HCT116 (cell line): ENCODE results near the gene PPP1R1C. TPM values are rescaled to one million over a fixed set of nuclear protein-coding genes. Genes with fewer than 3 reads are reported as not detected.

Source experiments
- ATAC-seq: fragments of 200-7000 bp; cut with Tn5 transposase; 2 replicates; pipeline ENCODE4 v1.9.1; 2020; ENCODE audit warnings: mild to moderate bottlenecking, moderate library complexity
- BruUV-seq: library from RNA; stranded (reverse); fragments of 400-500 nt; replicated peaks from 2 replicates; lab custom pipeline; 2021; lab: Mats Ljungman, UMichigan
- CTCF ChIA-PET: fragments of 300-600 bp; sonication (Branson Sonifier 250); formaldehyde crosslinking; loops from one replicate; lab custom pipeline; 2021; ENCODE audit warnings: antibody characterized with exemption; lab: Charles Lee
- POLR2A ChIA-PET: fragments of 300-600, 350-600 bp; sonication (Branson Sonifier 250); formaldehyde crosslinking; loops from one replicate; lab custom pipeline; 2021; ENCODE audit warnings: antibody characterized with exemption; lab: Charles Lee
- RAD21 ChIA-PET, 2 experiments: fragments of 300-600 bp; sonication (Branson Sonifier 250); formaldehyde crosslinking; loops; one replicate each; lab custom pipeline; 2023; ENCODE audit warnings: low total read pairs in 2 of 2; ENCODE audit not compliant: uncharacterized antibody in 2 of 2, unreplicated experiment in 2 of 2, low non-redundant PET in 1 of 2; lab: Charles Lee
- DNase-seq: peaks from one replicate; pipeline ENCODE4 v3.0.0-alpha.2; 2010; ENCODE audit warnings: low read depth, low spot score
- H2AFZ ChIP-seq: fragments of 200-600 bp; shearing (Covaris generic), sonication (generic); 2 replicates; pipeline ENCODE4 v1.6.1; 2017; ENCODE audit warnings: low read depth, mixed run types, mixed read lengths, antibody characterized with exemption, low read length; ENCODE audit not compliant: poor library complexity, severe bottlenecking
- H3K27ac ChIP-seq: 2 replicates; pipeline ENCODE4 v1.5.1; 2012; ENCODE audit warnings: low read depth, low read length
- H3K27me3 ChIP-seq: fragments of 200-600 bp; sonication (generic); 2 replicates; pipeline ENCODE4 v1.6.1; 2016; ENCODE audit warnings: mixed run types, low read length, mixed read lengths; ENCODE audit not compliant: insufficient read depth
- H3K36me3 ChIP-seq, 2 experiments: fragments of 200-500 bp in 1 of 2; fragments of 200-600 bp in 1 of 2; sonication (Bioruptor generic) in 1 of 2; sonication (generic) in 1 of 2; 2 replicates each; pipeline versions ENCODE4 v1.5.1 to v1.6.1; 2014 to 2016; ENCODE audit warnings: low read length in 2 of 2, inconsistent platforms in 1 of 2, mixed read lengths in 1 of 2, mixed run types in 1 of 2; ENCODE audit not compliant: insufficient read depth in 2 of 2, control insufficient read depth in 1 of 2
- H3K4me1 ChIP-seq, 2 experiments: fragments of 200-600 bp in 1 of 2; sonication (generic) in 1 of 2; 2 replicates each; pipeline versions ENCODE4 v1.5.1 to v1.6.1; 2012 to 2017; ENCODE audit warnings: low read length in 2 of 2, inconsistent platforms in 1 of 2, mild to moderate bottlenecking in 1 of 2, mixed read lengths in 1 of 2, mixed run types in 1 of 2, moderate library complexity in 1 of 2; ENCODE audit not compliant: insufficient read depth in 2 of 2, control insufficient read depth in 1 of 2
- H3K4me2 ChIP-seq: fragments of 200-600 bp; sonication (generic); 2 replicates; pipeline ENCODE4 v1.6.1; 2017; ENCODE audit warnings: mixed run types, low read length, mixed read lengths
- H3K4me3 ChIP-seq, 2 experiments: fragments of 200-600 bp in 1 of 2; sonication (generic) in 1 of 2; replicated peaks in 1 of 2; 2 replicates each; pipeline ENCODE4 v1.5.1; 2011 to 2016; ENCODE audit warnings: low read length in 2 of 2, control low read depth in 1 of 2, low read depth in 1 of 2, mild to moderate bottlenecking in 1 of 2, mixed read lengths in 1 of 2, mixed run types in 1 of 2
- H3K79me2 ChIP-seq: fragments of 200-600 bp; sonication (generic); 2 replicates; pipeline ENCODE4 v1.6.1; 2017; ENCODE audit warnings: mild to moderate bottlenecking, mixed run types, low read length, moderate library complexity, mixed read lengths; ENCODE audit not compliant: insufficient read depth
- H3K9ac ChIP-seq: fragments of 200-600 bp; sonication (generic); 2 replicates; pipeline ENCODE4 v1.6.1; 2016; ENCODE audit warnings: low read length, mixed read lengths
- H3K9me2 ChIP-seq: fragments of 200-600 bp; sonication (generic), shearing (Covaris generic); 2 replicates; pipeline ENCODE4 v1.6.1; 2017; ENCODE audit warnings: mixed run types, mild to moderate bottlenecking, moderate library complexity; ENCODE audit not compliant: insufficient read depth
- H3K9me3 ChIP-seq, 2 experiments: fragments of 200-500 bp in 1 of 2; fragments of 200-600 bp in 1 of 2; sonication (Bioruptor generic) in 1 of 2; sonication (generic) in 1 of 2; 2 replicates each; pipeline ENCODE4 v1.6.1; 2014 to 2017; ENCODE audit warnings: low read length in 2 of 2, mixed read lengths in 2 of 2, inconsistent platforms in 1 of 2, low read depth in 1 of 2, mild to moderate bottlenecking in 1 of 2, mixed run types in 1 of 2, moderate library complexity in 1 of 2; ENCODE audit not compliant: control insufficient read depth in 1 of 2, insufficient read depth in 1 of 2
- H4K20me1 ChIP-seq: fragments of 200-600 bp; sonication (generic), shearing (Covaris generic); 2 replicates; pipeline ENCODE4 v1.6.1; 2017; ENCODE audit warnings: mixed run types, mild to moderate bottlenecking, moderate library complexity; ENCODE audit not compliant: insufficient read depth
- CEBPB ChIP-seq: IDR thresholded peaks from 2 replicates; pipeline ENCODE4 v1.6.1; 2012; ENCODE audit warnings: low read depth
- EGR1 ChIP-seq: IDR thresholded peaks from 2 replicates; pipeline ENCODE4 v1.6.1; 2012; ENCODE audit warnings: low read depth
- ELF1 ChIP-seq: IDR thresholded peaks from 2 replicates; pipeline ENCODE4 v1.6.1; 2012; ENCODE audit warnings: low read depth, borderline replicate concordance
- EZH2phosphoT487 ChIP-seq: fragments of 200-600 bp; IDR thresholded peaks from 2 replicates; pipeline ENCODE4 v1.6.1; 2018; ENCODE audit warnings: antibody characterized with exemption, borderline replicate concordance
- FOSL1 ChIP-seq: IDR thresholded peaks from 2 replicates; pipeline ENCODE4 v1.6.1; 2012; ENCODE audit warnings: low read depth
- POLR2AphosphoS5 ChIP-seq: IDR thresholded peaks from 2 replicates; pipeline ENCODE4 v1.6.1; 2011; ENCODE audit warnings: mild to moderate bottlenecking, low read depth, low read length, moderate library complexity
- SRF ChIP-seq: IDR thresholded peaks from 2 replicates; pipeline ENCODE4 v1.6.1; 2012; ENCODE audit warnings: low read depth
- intact Hi-C: fragments of 100-400 bp; cut with micrococcal nuclease; formaldehyde crosslinking; loops from 2 replicates; pipeline ENCODE4 v1.10.0; 2022
- total RNA-seq: library from RNA; stranded (reverse); gene quantifications from one replicate; pipeline ENCODE4 v1.2.1, GENCODE V29; 2021; ENCODE audit not compliant: unreplicated experiment
- TF ChIP-seq, protein P1 (sequence below): IDR thresholded peaks from 2 replicates; pipeline ENCODE4 v1.6.1; 2012
- TF ChIP-seq, protein P2 (sequence below): IDR thresholded peaks from 2 replicates; pipeline ENCODE4 v1.6.1; 2012; ENCODE audit warnings: low read depth
- TF ChIP-seq, protein P3 (sequence below): IDR thresholded peaks from 2 replicates; pipeline ENCODE4 v1.6.1; 2012

The PPP1R1C gene
- total RNA-seq, 1 experiment from 2014 or later = 17.8 TPM

DNA sequence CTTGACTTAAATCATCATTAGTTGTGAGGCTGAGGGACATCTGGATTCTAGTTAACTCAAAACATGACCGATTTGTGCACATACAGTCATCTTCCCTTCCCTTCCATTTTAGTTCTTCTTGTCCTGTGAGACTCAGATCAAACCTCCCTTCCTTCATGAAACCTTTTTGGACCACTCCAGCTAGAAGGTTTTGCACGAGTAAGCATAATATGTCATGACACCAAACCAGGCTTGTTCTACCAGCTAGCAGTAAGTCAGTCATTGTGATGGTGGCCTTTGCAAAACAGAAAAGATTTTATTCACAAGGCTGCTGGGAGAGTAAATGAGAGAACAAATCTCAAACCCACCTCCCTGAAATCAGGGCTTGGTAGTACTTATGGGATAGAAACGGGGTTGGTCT, 14.3 kb downstream of the PPP1R1C start:
- no peaks in the 10 kb centered on the region for H4K20me1 ChIP-seq
- H3K27ac ChIP-seq = no peak overlapping the region
- intact Hi-C loops = no loop called here
- H3K4me2 ChIP-seq = no peak overlapping the region
- TF ChIP-seq EZH2phosphoT487 = no peak
- no peak for TF ChIP-seq ELF1
- TF ChIP-seq, protein P1, sequence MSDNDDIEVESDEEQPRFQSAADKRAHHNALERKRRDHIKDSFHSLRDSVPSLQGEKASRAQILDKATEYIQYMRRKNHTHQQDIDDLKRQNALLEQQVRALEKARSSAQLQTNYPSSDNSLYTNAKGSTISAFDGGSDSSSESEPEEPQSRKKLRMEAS = no peak
- no peak for TF ChIP-seq SRF
- DNase-seq = no peak
- no TSS peak for BruUV-seq
- H3K79me2 ChIP-seq = no peaks in the 10 kb centered on the region
- POLR2A ChIA-PET = no interaction called here
- H3K4me3 ChIP-seq = no peak overlapping the region
- H3K27me3 ChIP-seq = no peaks in the 10 kb centered on the region
- H3K9me2 ChIP-seq = no peaks in the 10 kb centered on the region
- CTCF ChIA-PET = interaction anchor here (0.7 kb wide), 1 partner anchor 78 kb away, joined by 3 read pairs; no protein-coding TSS in a partner anchor
- ATAC-seq = no peak
- H3K4me1 ChIP-seq = no peaks in the 10 kb centered on the region
- no peak overlapping the region for H3K9ac ChIP-seq
- no peak overlapping the region for H2AFZ ChIP-seq
- no peaks in the 10 kb centered on the region for H3K9me3 ChIP-seq
- RAD21 ChIA-PET = no interaction called here
- no peaks in the 10 kb centered on the region for H3K36me3 ChIP-seq

DNA sequence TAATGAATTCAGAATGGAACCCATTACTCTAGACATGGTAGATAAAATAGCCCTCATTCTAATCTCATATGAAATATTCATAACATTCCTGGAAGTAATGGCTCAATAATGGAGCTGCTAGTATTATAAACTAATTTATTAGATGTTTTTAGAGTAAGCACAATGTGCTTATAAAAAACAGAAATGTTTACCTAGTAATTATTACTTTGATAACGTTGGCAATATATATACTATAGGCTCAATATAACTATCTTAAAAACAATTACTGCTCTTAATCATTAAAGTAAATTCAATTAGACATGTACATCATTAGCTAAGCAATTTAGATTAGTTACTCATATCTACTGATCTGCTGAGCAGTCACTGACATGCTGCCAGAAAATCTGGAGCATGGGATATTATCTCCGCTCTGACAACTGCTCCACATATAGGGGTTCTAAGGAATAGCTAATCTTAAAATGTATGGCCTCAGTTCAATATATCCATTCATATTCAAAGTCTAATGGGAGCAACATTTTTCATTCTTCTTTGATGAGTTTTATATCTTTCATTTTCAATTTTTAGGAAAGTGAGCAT, 19.4 kb downstream of the PPP1R1C start:
- TF ChIP-seq POLR2AphosphoS5 = no peak
- no peak for TF ChIP-seq SRF
- TF ChIP-seq CEBPB = no peak
- no peak for TF ChIP-seq FOSL1
- TF ChIP-seq, protein P2, sequence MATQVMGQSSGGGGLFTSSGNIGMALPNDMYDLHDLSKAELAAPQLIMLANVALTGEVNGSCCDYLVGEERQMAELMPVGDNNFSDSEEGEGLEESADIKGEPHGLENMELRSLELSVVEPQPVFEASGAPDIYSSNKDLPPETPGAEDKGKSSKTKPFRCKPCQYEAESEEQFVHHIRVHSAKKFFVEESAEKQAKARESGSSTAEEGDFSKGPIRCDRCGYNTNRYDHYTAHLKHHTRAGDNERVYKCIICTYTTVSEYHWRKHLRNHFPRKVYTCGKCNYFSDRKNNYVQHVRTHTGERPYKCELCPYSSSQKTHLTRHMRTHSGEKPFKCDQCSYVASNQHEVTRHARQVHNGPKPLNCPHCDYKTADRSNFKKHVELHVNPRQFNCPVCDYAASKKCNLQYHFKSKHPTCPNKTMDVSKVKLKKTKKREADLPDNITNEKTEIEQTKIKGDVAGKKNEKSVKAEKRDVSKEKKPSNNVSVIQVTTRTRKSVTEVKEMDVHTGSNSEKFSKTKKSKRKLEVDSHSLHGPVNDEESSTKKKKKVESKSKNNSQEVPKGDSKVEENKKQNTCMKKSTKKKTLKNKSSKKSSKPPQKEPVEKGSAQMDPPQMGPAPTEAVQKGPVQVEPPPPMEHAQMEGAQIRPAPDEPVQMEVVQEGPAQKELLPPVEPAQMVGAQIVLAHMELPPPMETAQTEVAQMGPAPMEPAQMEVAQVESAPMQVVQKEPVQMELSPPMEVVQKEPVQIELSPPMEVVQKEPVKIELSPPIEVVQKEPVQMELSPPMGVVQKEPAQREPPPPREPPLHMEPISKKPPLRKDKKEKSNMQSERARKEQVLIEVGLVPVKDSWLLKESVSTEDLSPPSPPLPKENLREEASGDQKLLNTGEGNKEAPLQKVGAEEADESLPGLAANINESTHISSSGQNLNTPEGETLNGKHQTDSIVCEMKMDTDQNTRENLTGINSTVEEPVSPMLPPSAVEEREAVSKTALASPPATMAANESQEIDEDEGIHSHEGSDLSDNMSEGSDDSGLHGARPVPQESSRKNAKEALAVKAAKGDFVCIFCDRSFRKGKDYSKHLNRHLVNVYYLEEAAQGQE = no peak
- TF ChIP-seq, protein P3, sequence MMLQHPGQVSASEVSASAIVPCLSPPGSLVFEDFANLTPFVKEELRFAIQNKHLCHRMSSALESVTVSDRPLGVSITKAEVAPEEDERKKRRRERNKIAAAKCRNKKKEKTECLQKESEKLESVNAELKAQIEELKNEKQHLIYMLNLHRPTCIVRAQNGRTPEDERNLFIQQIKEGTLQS = no peak
- no peak for TF ChIP-seq EGR1
- POLR2A ChIA-PET = no interaction called here

More for the DNA sequence above, 19.4 kb downstream of the PPP1R1C start:
- no peaks in the 10 kb centered on the region for H3K27me3 ChIP-seq
- intact Hi-C loops = no loop called here
- no peak overlapping the region for H3K4me3 ChIP-seq
- H3K9me3 ChIP-seq = no peaks in the 10 kb centered on the region; a peak in 1 of 4 replicates
- ATAC-seq (no peak), DNase-seq (no peak)
- no peaks in the 10 kb centered on the region for H3K9me2 ChIP-seq
- BruUV-seq = no TSS peak
- ChIA-PET RAD21 (no interaction called here), CTCF (no interaction called here)
- no peaks in the 10 kb centered on the region for H3K79me2 ChIP-seq
- no peaks in the 10 kb centered on the region for H3K4me1 ChIP-seq
- H2AFZ ChIP-seq = no peak overlapping the region
- no peak overlapping the region for H3K4me2 ChIP-seq
- no peak overlapping the region for H3K27ac ChIP-seq
- no peak overlapping the region for H3K9ac ChIP-seq
- H4K20me1 ChIP-seq = no peaks in the 10 kb centered on the region
- H3K36me3 ChIP-seq = no peaks in the 10 kb centered on the region
